GM10847 (cell line): Measurements from ENCODE around the gene ZBTB1.

ENCODE experiments used
- POLR2A ChIP-seq: IDR thresholded peaks from 2 replicates; pipeline ENCODE4 v1.6.1; 2011; ENCODE audit not compliant: insufficient read length; ENCODE audit errors: extremely low read depth

ZBTB1 gene

GRCh38 chr14:64504310-64504896, at the start of gene ZBTB1:
Gene ZBTB1, plus strand, starts transcription at chr14:64504770. Its CDS starts 16,735 bp downstream, at chr14:64521505.
- peak; percentile 60 for TF ChIP-seq POLR2A

- TF ChIP-seq POLR2A = no peak
Observed at GRCh38 chr14:64459405-64460136, 45.0 kb upstream of the ZBTB1 start.

- TF ChIP-seq POLR2A = no peak
Observed at GRCh38 chr14:64461221-64461620, 43.3 kb upstream of the ZBTB1 start.

GRCh38 chr14:64463195-64463594, 41.4 kb upstream of the ZBTB1 start:
- no peak for TF ChIP-seq POLR2A

GRCh38 chr14:64463873-64464272, 40.7 kb upstream of the ZBTB1 start:
- no peak for TF ChIP-seq POLR2A

- TF ChIP-seq POLR2A = no peak
Observed at GRCh38 chr14:64464651-64465050, 39.9 kb upstream of the ZBTB1 start.

- TF ChIP-seq POLR2A = peak; percentile 40
Observed at GRCh38 chr14:64465191-64465822, 39.3 kb upstream of the ZBTB1 start, which contains the start of gene AKAP5. Gene AKAP5, plus strand, starts transcription at chr14:64465499. Its CDS starts 2,896 bp downstream, at chr14:64468395.

GRCh38 chr14:64465831-64466554, 38.6 kb upstream of the ZBTB1 start:
- no peak for TF ChIP-seq POLR2A

GRCh38 chr14:64467101-64467500, 37.5 kb upstream of the ZBTB1 start:
- TF ChIP-seq POLR2A = no peak

GRCh38 chr14:64467566-64467965, 37.0 kb upstream of the ZBTB1 start:
- TF ChIP-seq POLR2A = no peak

- no peak for TF ChIP-seq POLR2A
Observed at GRCh38 chr14:64468451-64468850, 36.1 kb upstream of the ZBTB1 start.

GRCh38 chr14:64474041-64474440, 30.5 kb upstream of the ZBTB1 start:
- no peak for TF ChIP-seq POLR2A

GRCh38 chr14:64474698-64475097, 29.9 kb upstream of the ZBTB1 start:
- TF ChIP-seq POLR2A = no peak

GRCh38 chr14:64475585-64476273, 28.8 kb upstream of the ZBTB1 start:
- no peak for TF ChIP-seq POLR2A

GRCh38 chr14:64476438-64476837, 28.1 kb upstream of the ZBTB1 start:
- no peak for TF ChIP-seq POLR2A
